Right lobe of liver (tissue), 6 donors: ENCODE data around the gene MRPS15. TPM values are rescaled to one million over a fixed set of nuclear protein-coding genes. Genes with fewer than 3 reads are reported as not detected.

Experiments
- ATAC-seq, 4 donors: fragments of 200-7000 bp; cut with Tn5 transposase; one replicate each; pipeline ENCODE4 v1.9.1; 2020; ENCODE audit warnings: mild to moderate bottlenecking in 4 of 4, moderate library complexity in 4 of 4
- DNase-seq, 3 donors: peaks; one replicate each; pipeline ENCODE4 v3.0.0-alpha.2; 2020
- H3K27ac ChIP-seq, 3 donors: fragments of 200-600 bp; one replicate each; pipeline ENCODE4 v1.8.0; 2022
- H3K27me3 ChIP-seq, 2 donors: fragments of 200-600 bp; one replicate each; pipeline ENCODE4 v1.8.0; 2022
- H3K36me3 ChIP-seq, 4 donors: fragments of 200-600 bp; sonication (generic) in 1 of 4; one replicate each; pipeline versions ENCODE4 v1.5.1 to v1.8.0; 2017 to 2022; ENCODE audit warnings: control low read depth in 1 of 4
- H3K4me1 ChIP-seq, 4 donors: fragments of 200-600 bp; sonication (generic) in 1 of 4; one replicate each; pipeline versions ENCODE4 v1.5.1 to v1.8.0; 2017 to 2022; ENCODE audit warnings: control low read depth in 1 of 4
- H3K4me3 ChIP-seq, 3 donors: fragments of 200-600 bp; one replicate each; pipeline ENCODE4 v1.8.0; 2022
- H3K9me3 ChIP-seq, 4 donors: fragments of 200-600 bp; sonication (generic) in 1 of 4; one replicate each; pipeline versions ENCODE4 v1.5.1 to v1.8.0; 2017 to 2022; ENCODE audit warnings: control low read depth in 1 of 4
- CTCF ChIP-seq, 4 donors: fragments of 200-600 bp in 3 of 4; fragments of 450-650 bp in 1 of 4; IDR thresholded peaks; one replicate each; pipeline versions ENCODE4 v1.5.1 to v1.8.0; 2016 to 2022; ENCODE audit warnings: antibody characterized with exemption in 4 of 4, mild to moderate bottlenecking in 2 of 4
- POLR2A ChIP-seq: fragments of 450-650 bp; IDR thresholded peaks from one replicate; pipeline ENCODE4 v1.6.1; 2017; ENCODE audit warnings: antibody characterized with exemption, mild to moderate bottlenecking
- WGBS: methylation state at CpG from one replicate; pipeline ENCODE4 v1.1.6; 2018; ENCODE audit warnings: low coverage, low lambda C conversion rate; ENCODE audit not compliant: insufficient coverage; ENCODE audit errors: missing lambda C conversion rate; 5-methylcytosine and 5-hydroxymethylcytosine counted together
- intact Hi-C, 2 donors: fragments of 100-400 bp; cut with DNase I; formaldehyde crosslinking; loops; one replicate each; pipeline versions ENCODE4 v1.11.2 to v1.14.1; 2022
- total RNA-seq, 6 experiments: library from RNA; depleted of rRNA in 2 of 6; stranded (reverse); fragments of >200 nt in 2 of 6; fragmentation: NEBNext Ultra II Directional in 3 of 6; extraction: Animal tissue kit (Norgen Biotek cat#: 25700) in 3 of 6; gene quantifications; one replicate each; pipeline versions ENCODE4 v1.1.0 to v1.2.4, GENCODE V29; 2016 to 2023
- donor health status: DM: no; HTN: yes; CAD: no.
- donor health status: DM: no; HTN: no; CAD: no.
- donor health status: DM: no; HTN: no; CAD: no.
- donor health status: DM: no; HTN: yes; CAD: no.
- donor health status: DM: no; HTN: yes; CAD: no.

MRPS15 gene
- total RNA-seq, 6 experiments from 2014 or later = 44.9 to 63.6 (median 55.1) TPM

- no peak for DNase-seq
- 48% methylated on average over 2 of the region's 2 CpGs for WGBS
- Histone ChIP-seq H3K4me1 (peaks cover 0 to 6% (median 0%) of the 10 kb centered on the region in 4 donors), H3K36me3 (no peaks in the 10 kb centered on the region), H3K9me3 (no peaks in the 10 kb centered on the region), H3K27ac (no peak overlapping the region), H3K27me3 (no peaks in the 10 kb centered on the region), H3K4me3 (no peak overlapping the region)
- TF ChIP-seq CTCF (IDR thresholded peaks at IDR 0.05) (no peak), POLR2A (no peak)
- intact Hi-C loops = no loop called here
- no peak for ATAC-seq
Measured at GRCh38 chr1:36469163-36469562, 5.0 kb upstream of the MRPS15 start.

GRCh38 chr1:36467700-36468455 lies 3.7 kb upstream of the MRPS15 start:
- DNase-seq = no peak
- Histone ChIP-seq H3K27ac (no peak overlapping the region), H3K4me3 (no peak overlapping the region), H3K9me3 (no peaks in the 10 kb centered on the region), H3K36me3 (no peaks in the 10 kb centered on the region), H3K27me3 (no peaks in the 10 kb centered on the region), H3K4me1 (peaks cover 0 to 6% (median 3%) of the 10 kb centered on the region in 4 donors)
- 87% methylated on average over 3 of the region's 10 CpGs for WGBS
- no peak for TF ChIP-seq POLR2A
- TF ChIP-seq CTCF (IDR thresholded peaks at IDR 0.05) = no peak
- ATAC-seq = no peak
- intact Hi-C loops = no loop called here

GRCh38 chr1:36467027-36467410 lies 2.8 kb upstream of the MRPS15 start:
- H3K27ac ChIP-seq = no peak overlapping the region
- TF ChIP-seq CTCF (IDR thresholded peaks at IDR 0.05) (no peak), POLR2A (no peak)
- no peak overlapping the region for H3K4me3 ChIP-seq
- WGBS = 79% methylated on average over 3 of the region's 4 CpGs
- no peaks in the 10 kb centered on the region for H3K27me3 ChIP-seq
- H3K4me1 ChIP-seq = peaks cover 0 to 6% (median 3%) of the 10 kb centered on the region in 4 donors
- no peaks in the 10 kb centered on the region for H3K9me3 ChIP-seq
- intact Hi-C loops = no loop called here
- ATAC-seq (no peak), DNase-seq (no peak)
- no peaks in the 10 kb centered on the region for H3K36me3 ChIP-seq

GRCh38 chr1:36466370-36467026 lies 2.3 kb upstream of the MRPS15 start:
- intact Hi-C loops = no loop called here
- Histone ChIP-seq H3K36me3 (no peaks in the 10 kb centered on the region), H3K27me3 (no peaks in the 10 kb centered on the region), H3K4me1 (peaks cover 0 to 6% (median 3%) of the 10 kb centered on the region in 4 donors), H3K9me3 (no peaks in the 10 kb centered on the region), H3K27ac (no peak overlapping the region), H3K4me3 (no peak overlapping the region)
- TF ChIP-seq CTCF (IDR thresholded peaks at IDR 0.05) = no peak
- no peak for TF ChIP-seq POLR2A
- 90% methylated on average over 2 of the region's 12 CpGs for WGBS
- ATAC-seq = no peak
- DNase-seq = no peak
